Immature natural killer cell (primary cell): ENCODE results near the gene TPD52L2. TPM values are rescaled to one million over a fixed set of nuclear protein-coding genes. Genes with fewer than 3 reads are reported as not detected.

Experiments used
- DNase-seq, 3 donors: peaks; one replicate each; pipeline ENCODE4 v3.0.0; 2022; ENCODE audit warnings: mixed read lengths in 1 of 3
- H3K27ac Mint-ChIP-seq, 6 donors: one replicate each; pipeline ENCODE4 v1.8.0; 2020; ENCODE audit warnings: mixed read lengths in 6 of 6, mild to moderate bottlenecking in 5 of 6, inconsistent platforms in 4 of 6, moderate library complexity in 3 of 6
- H3K27me3 Mint-ChIP-seq, 3 donors: one replicate each; pipeline ENCODE4 v1.8.0; 2020 to 2021; ENCODE audit warnings: low read depth in 3 of 3, mild to moderate bottlenecking in 3 of 3, mixed read lengths in 3 of 3, moderate library complexity in 3 of 3, inconsistent platforms in 1 of 3
- H3K36me3 Mint-ChIP-seq, 3 donors: one replicate each; pipeline ENCODE4 v1.8.0; 2020; ENCODE audit warnings: mixed read lengths in 3 of 3, inconsistent platforms in 2 of 3, mild to moderate bottlenecking in 2 of 3
- H3K4me1 Mint-ChIP-seq, 2 donors: one replicate each; pipeline ENCODE4 v1.8.0; 2020; ENCODE audit warnings: inconsistent platforms in 2 of 2, mild to moderate bottlenecking in 2 of 2, mixed read lengths in 2 of 2, moderate library complexity in 1 of 2
- H3K4me3 Mint-ChIP-seq, 5 donors: one replicate each; pipeline ENCODE4 v1.8.0; 2020; ENCODE audit warnings: mild to moderate bottlenecking in 5 of 5, mixed read lengths in 5 of 5, inconsistent platforms in 3 of 5, moderate library complexity in 3 of 5
- H3K9me3 Mint-ChIP-seq, 6 donors: one replicate each; pipeline ENCODE4 v1.8.0; 2020; ENCODE audit warnings: mild to moderate bottlenecking in 6 of 6, mixed read lengths in 6 of 6, inconsistent platforms in 4 of 6, moderate library complexity in 3 of 6
- polyA plus RNA-seq, 3 donors: library from polyadenylated mRNA; unstranded; fragments of 300-500 nt; fragmentation: Illumina TruSeq; gene quantifications; one replicate each; pipeline ENCODE4 v1.2.3, GENCODE V29; 2021

TPD52L2 gene
- polyA plus RNA-seq, 3 donors from 2014 or later: 67.5 to 90.8 (median 79.3) TPM

- H3K4me1 Mint-ChIP-seq: peaks cover 6 to 11% of the 10 kb centered on the region in 2 donors
- H3K4me3 Mint-ChIP-seq: no peak overlapping the region
- peaks cover 3 to 6% (median 3%) of the 10 kb centered on the region in 3 donors for H3K36me3 Mint-ChIP-seq
- H3K27me3 Mint-ChIP-seq: peaks cover 2% of the 10 kb centered on the region in 3 donors
- no peak overlapping the region for H3K27ac Mint-ChIP-seq
- DNase-seq: no peak
- no peaks in the 10 kb centered on the region for H3K9me3 Mint-ChIP-seq
Measured at GRCh38 chr20:63883201-63883593, 18.1 kb downstream of the TPD52L2 start.

GRCh38 chr20:63884506-63885263 lies 19.6 kb downstream of the TPD52L2 start:
- H3K36me3 Mint-ChIP-seq: peaks cover 3 to 10% (median 3%) of the 10 kb centered on the region in 3 donors
- H3K27ac Mint-ChIP-seq: peak overlapping the region in 5 of 6 donors; percentile 35 to 57 (median 46)
- H3K9me3 Mint-ChIP-seq: no peaks in the 10 kb centered on the region
- peak; percentile 23 to 43 (median 35) for DNase-seq
- no peak overlapping the region for H3K4me3 Mint-ChIP-seq
- H3K27me3 Mint-ChIP-seq: peaks cover 0 to 2% (median 2%) of the 10 kb centered on the region in 3 donors
- H3K4me1 Mint-ChIP-seq: peaks cover 6 to 11% of the 10 kb centered on the region in 2 donors

DNA sequence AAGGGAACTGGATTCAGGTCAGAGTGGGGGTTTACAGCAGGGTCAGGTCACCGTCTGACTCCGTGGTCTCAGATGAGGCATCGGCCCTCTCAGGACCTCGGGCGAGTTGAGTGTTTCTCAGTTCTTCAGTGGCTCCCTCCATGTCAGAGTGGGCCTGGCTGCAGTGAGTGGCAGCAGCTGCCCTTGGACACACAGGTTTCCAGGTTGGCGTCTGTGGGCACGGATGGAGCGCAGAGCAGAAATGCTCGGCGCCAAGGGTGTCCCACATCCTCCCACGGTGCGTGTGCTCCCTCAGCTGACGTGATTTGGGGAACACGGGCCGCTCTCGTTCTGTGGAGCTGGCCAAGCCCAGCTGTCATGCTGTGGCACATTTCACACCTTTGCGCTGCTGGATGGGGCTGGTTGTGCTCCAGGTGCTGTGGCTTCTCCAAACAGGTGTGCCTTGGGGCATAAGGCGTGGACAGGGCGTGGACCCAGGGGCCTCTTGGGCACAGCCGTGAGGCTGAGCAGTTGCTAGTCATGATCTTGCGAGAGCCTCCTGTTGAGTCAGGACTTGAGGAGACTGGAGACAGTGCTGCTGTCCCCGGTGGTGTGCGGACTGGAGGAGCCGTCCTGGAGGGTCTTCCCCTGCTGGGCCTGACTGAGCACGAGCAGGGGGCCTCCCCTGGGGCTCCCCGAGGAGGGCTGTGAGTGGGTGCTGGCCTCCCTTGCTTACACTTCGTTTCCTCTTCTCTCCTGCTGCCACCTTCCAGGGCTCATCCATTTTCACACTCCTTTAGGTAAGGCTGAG lies 20.4 kb downstream of the TPD52L2 start:
- peaks cover 6 to 11% of the 10 kb centered on the region in 2 donors for H3K4me1 Mint-ChIP-seq
- H3K9me3 Mint-ChIP-seq: no peaks in the 10 kb centered on the region
- peaks cover 0 to 2% (median 2%) of the 10 kb centered on the region in 3 donors for H3K27me3 Mint-ChIP-seq
- H3K27ac Mint-ChIP-seq: no peak overlapping the region
- DNase-seq: no peak
- peaks cover 3 to 16% (median 8%) of the 10 kb centered on the region in 3 donors for H3K36me3 Mint-ChIP-seq
- no peak overlapping the region for H3K4me3 Mint-ChIP-seq

GRCh38 chr20:63886054-63886419 lies 21.0 kb downstream of the TPD52L2 start:
- Mint-ChIP-seq H3K4me3 (no peak overlapping the region), H3K9me3 (no peaks in the 10 kb centered on the region), H3K4me1 (peaks cover 6 to 11% of the 10 kb centered on the region in 2 donors), H3K36me3 (peaks cover 3 to 16% (median 8%) of the 10 kb centered on the region in 3 donors), H3K27ac (no peak overlapping the region), H3K27me3 (peaks cover 0 to 2% (median 2%) of the 10 kb centered on the region in 3 donors)
- DNase-seq: no peak

DNA sequence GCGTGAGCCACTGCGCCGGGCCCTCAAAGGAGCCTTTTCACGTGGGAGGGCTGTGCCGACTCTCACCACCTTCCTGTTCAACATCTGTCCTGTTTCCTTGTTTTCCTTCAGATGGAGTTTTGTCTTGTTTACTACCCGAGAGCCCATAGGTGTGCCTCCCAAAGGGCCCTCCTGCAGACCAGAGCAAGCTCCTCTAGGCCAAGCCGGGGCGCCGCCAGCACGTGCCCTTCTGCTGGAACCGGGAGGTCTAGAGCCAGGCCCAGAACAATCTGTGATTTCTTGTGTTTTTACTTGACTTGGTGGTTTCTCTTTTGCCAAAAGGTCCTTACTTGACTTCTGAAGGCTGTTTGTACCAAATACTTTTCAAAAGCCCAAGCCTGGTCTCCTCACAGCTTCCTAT lies 21.9 kb downstream of the TPD52L2 start:
- H3K4me3 Mint-ChIP-seq: no peak overlapping the region

GRCh38 chr20:63889241-63890200 lies 24.5 kb downstream of the TPD52L2 start:
- H3K4me1 Mint-ChIP-seq: peaks cover 10 to 14% of the 10 kb centered on the region in 2 donors
- no peaks in the 10 kb centered on the region for H3K9me3 Mint-ChIP-seq
- no peak for DNase-seq
- H3K36me3 Mint-ChIP-seq: peaks cover 3 to 16% (median 8%) of the 10 kb centered on the region in 3 donors
- H3K27me3 Mint-ChIP-seq: peaks cover 0 to 4% (median 0%) of the 10 kb centered on the region in 3 donors
- no peak overlapping the region for H3K27ac Mint-ChIP-seq
- H3K4me3 Mint-ChIP-seq: no peak overlapping the region

More for the DNA sequence above, 21.9 kb downstream of the TPD52L2 start:
- Mint-ChIP-seq H3K4me1 (peaks cover 6 to 11% of the 10 kb centered on the region in 2 donors), H3K27me3 (peaks cover 0 to 5% (median 2%) of the 10 kb centered on the region in 3 donors), H3K36me3 (peaks cover 3 to 16% (median 8%) of the 10 kb centered on the region in 3 donors), H3K27ac (peak overlapping the region in 1 of 6 donors; percentile 47), H3K9me3 (no peaks in the 10 kb centered on the region)
- DNase-seq: no peak

GRCh38 chr20:63890201-63890576 lies 25.1 kb downstream of the TPD52L2 start:
- no peak overlapping the region for H3K4me3 Mint-ChIP-seq
- peaks cover 0 to 4% (median 0%) of the 10 kb centered on the region in 3 donors for H3K27me3 Mint-ChIP-seq
- peaks cover 8 to 10% of the 10 kb centered on the region in 2 donors for H3K4me1 Mint-ChIP-seq
- no peaks in the 10 kb centered on the region for H3K9me3 Mint-ChIP-seq
- no peak overlapping the region for H3K27ac Mint-ChIP-seq
- peaks cover 3 to 16% (median 8%) of the 10 kb centered on the region in 3 donors for H3K36me3 Mint-ChIP-seq
- no peak for DNase-seq

DNA sequence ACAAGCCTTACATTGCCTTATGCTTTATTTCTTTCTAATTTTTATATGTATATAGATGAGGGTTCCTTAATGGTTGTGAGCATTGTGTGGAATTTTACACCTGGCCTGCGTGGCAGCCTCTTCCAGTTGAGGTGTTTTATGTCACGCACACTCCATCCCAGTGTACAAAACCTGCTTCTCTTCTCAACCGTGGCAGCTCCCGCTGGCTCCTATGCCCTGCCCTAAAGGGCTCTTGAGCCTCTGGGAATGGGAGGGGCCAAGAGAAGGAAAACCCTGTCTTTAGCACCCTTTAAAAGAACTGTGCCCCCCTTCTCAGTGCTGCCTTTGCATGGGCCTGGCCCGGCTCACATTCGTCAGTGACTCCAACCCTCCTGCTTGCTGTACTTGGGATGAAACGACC lies 25.5 kb downstream of the TPD52L2 start:
- H3K9me3 Mint-ChIP-seq: no peaks in the 10 kb centered on the region
- no peak overlapping the region for H3K4me3 Mint-ChIP-seq
- peaks cover 1 to 4% (median 2%) of the 10 kb centered on the region in 3 donors for H3K27me3 Mint-ChIP-seq
- no peak for DNase-seq
- peaks cover 3 to 16% (median 8%) of the 10 kb centered on the region in 3 donors for H3K36me3 Mint-ChIP-seq
- H3K27ac Mint-ChIP-seq: no peak overlapping the region
- peaks cover 8 to 11% of the 10 kb centered on the region in 2 donors for H3K4me1 Mint-ChIP-seq

DNA sequence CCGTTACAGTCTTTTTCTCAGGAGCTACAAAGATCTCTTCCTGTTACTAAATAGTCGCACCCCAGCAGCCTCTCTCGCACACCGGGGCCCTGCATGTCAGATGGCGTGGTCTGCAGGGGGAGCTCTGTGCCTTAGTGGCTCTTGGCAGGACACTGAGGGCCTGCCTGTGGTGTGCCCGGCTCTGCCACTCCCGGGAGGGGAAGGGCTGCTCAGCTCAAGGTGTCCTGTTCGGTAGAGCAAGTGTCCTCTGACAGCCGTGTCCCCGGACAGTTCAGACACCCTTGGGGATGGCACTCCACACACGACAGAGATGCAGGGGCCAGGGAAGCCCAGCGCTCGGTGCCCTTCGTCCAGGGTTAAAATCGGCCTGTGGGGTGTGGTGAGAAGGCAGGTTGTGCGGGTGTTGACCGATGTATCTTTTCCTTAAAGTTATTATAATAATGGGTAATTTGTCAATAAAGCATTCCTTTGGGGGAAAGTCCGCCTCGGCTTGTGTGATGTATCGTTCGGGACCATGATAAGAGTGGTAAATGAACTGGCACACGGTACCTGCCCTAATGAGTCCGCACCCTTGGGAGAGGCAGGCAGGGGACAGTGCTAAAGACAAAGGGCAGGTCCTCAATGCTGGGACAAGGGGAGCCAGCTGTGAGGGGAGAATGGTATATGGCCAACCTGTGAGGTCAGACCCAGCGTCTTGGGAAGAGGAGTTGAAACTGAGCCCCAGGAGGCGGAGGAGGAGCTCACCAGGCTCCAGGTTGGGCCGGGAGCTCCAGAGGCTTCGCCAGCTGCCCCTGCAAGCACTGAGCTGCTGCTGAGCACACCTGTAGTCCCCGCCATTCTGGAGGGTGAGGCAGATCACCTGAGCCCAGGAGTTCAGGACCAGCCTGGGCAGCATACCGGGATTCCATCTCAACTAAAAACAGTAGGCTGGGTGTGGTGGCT lies 26.3 kb downstream of the TPD52L2 start:
- Mint-ChIP-seq H3K4me3 (no peak overlapping the region), H3K27ac (no peak overlapping the region), H3K27me3 (peaks cover 3 to 9% (median 5%) of the 10 kb centered on the region in 3 donors), H3K9me3 (no peaks in the 10 kb centered on the region), H3K36me3 (peaks cover 3 to 16% (median 8%) of the 10 kb centered on the region in 3 donors), H3K4me1 (peaks cover 15 to 18% of the 10 kb centered on the region in 2 donors)
- DNase-seq: no peak

GRCh38 chr20:63892402-63892801 lies 27.3 kb downstream of the TPD52L2 start:
- Mint-ChIP-seq H3K4me1 (peaks cover 25 to 29% of the 10 kb centered on the region in 2 donors), H3K27ac (peak overlapping the region in 2 of 6 donors; percentile 15 to 83), H3K36me3 (peaks cover 0 to 12% (median 7%) of the 10 kb centered on the region in 3 donors), H3K9me3 (no peaks in the 10 kb centered on the region), H3K4me3 (no peak overlapping the region), H3K27me3 (peaks cover 3 to 9% (median 8%) of the 10 kb centered on the region in 3 donors)
- DNase-seq: no peak

GRCh38 chr20:63893999-63894357 lies 28.9 kb downstream of the TPD52L2 start:
- no peaks in the 10 kb centered on the region for H3K9me3 Mint-ChIP-seq
- H3K36me3 Mint-ChIP-seq: peaks cover 0 to 10% (median 4%) of the 10 kb centered on the region in 3 donors
- DNase-seq: no peak
- peaks cover 39 to 42% of the 10 kb centered on the region in 2 donors for H3K4me1 Mint-ChIP-seq
- H3K27me3 Mint-ChIP-seq: peaks cover 3 to 9% (median 8%) of the 10 kb centered on the region in 3 donors
- peak overlapping the region; percentile 73 to 92 (median 81) for H3K4me3 Mint-ChIP-seq
- H3K27ac Mint-ChIP-seq: peak overlapping the region; percentile 33 to 92 (median 66)
